Osteoblast (primary cell): ENCODE results near the gene ICOS. TPM values are rescaled to one million over a fixed set of nuclear protein-coding genes. Genes with fewer than 3 reads are reported as not detected.
"Not testable (repeated sequence)": the region's sequence is repeated elsewhere in the genome, so short reads cannot be mapped to it uniquely, and the experiment has no call there.

Source experiments
- DNase-seq: peaks from one replicate; pipeline ENCODE4 v3.0.0; 2011; ENCODE audit warnings: low spot score, mixed read lengths; ENCODE audit not compliant: insufficient read length; ENCODE audit errors: missing footprints
- H2AFZ ChIP-seq: 2 replicates; pipeline ENCODE4 v1.6.0; 2011; ENCODE audit warnings: mild to moderate bottlenecking, low read length
- H3K27ac ChIP-seq: 2 replicates; pipeline ENCODE4 v1.5.1; 2011; ENCODE audit warnings: mild to moderate bottlenecking, low read depth, low read length, moderate library complexity
- H3K27me3 ChIP-seq: 2 replicates; pipeline ENCODE4 v1.6.0; 2012; ENCODE audit warnings: mild to moderate bottlenecking, control low read depth, inconsistent platforms, low read length, moderate library complexity; ENCODE audit not compliant: insufficient read depth
- H3K36me3 ChIP-seq: 2 replicates; pipeline ENCODE4 v1.5.1; 2011; ENCODE audit warnings: mild to moderate bottlenecking, low read length, control low read depth, moderate library complexity; ENCODE audit not compliant: insufficient read depth
- H3K4me1 ChIP-seq: 2 replicates; pipeline ENCODE4 v1.5.1; 2011; ENCODE audit warnings: mild to moderate bottlenecking, low read length, control low read depth, moderate library complexity; ENCODE audit not compliant: insufficient read depth
- H3K4me2 ChIP-seq: 2 replicates; pipeline ENCODE4 v1.6.0; 2011; ENCODE audit warnings: mild to moderate bottlenecking, low read length; ENCODE audit not compliant: insufficient read depth
- H3K4me3 ChIP-seq: fragments of 200-600 bp; sonication (generic); 3 replicates; pipeline ENCODE4 v1.5.1; 2012; ENCODE audit warnings: mild to moderate bottlenecking, low read length, inconsistent platforms; ENCODE audit not compliant: insufficient read depth
- H3K79me2 ChIP-seq: 2 replicates; pipeline ENCODE4 v1.6.0; 2012; ENCODE audit warnings: mild to moderate bottlenecking, low read length, control low read depth, inconsistent platforms; ENCODE audit not compliant: insufficient read depth
- H3K9me3 ChIP-seq: 2 replicates; pipeline ENCODE4 v1.5.1; 2011; ENCODE audit warnings: low read depth, low read length, control low read depth
- H4K20me1 ChIP-seq: 2 replicates; pipeline ENCODE4 v1.6.0; 2012; ENCODE audit warnings: mild to moderate bottlenecking, low read length, control low read depth; ENCODE audit not compliant: insufficient read depth
- total RNA-seq: library from RNA; depleted of rRNA; stranded (reverse); fragments of >200 nt; gene quantifications from 2 replicates; pipeline ENCODE4 v1.2.3, GENCODE V29; 2012
- TF ChIP-seq, protein P1 (sequence below): IDR thresholded peaks from 2 replicates; pipeline ENCODE4 v1.5.1; 2011; ENCODE audit warnings: mild to moderate bottlenecking, low read depth, low read length, moderate library complexity; ENCODE audit errors: extremely low read depth

The ICOS gene
- total RNA-seq, 1 donor = not detected

DNA sequence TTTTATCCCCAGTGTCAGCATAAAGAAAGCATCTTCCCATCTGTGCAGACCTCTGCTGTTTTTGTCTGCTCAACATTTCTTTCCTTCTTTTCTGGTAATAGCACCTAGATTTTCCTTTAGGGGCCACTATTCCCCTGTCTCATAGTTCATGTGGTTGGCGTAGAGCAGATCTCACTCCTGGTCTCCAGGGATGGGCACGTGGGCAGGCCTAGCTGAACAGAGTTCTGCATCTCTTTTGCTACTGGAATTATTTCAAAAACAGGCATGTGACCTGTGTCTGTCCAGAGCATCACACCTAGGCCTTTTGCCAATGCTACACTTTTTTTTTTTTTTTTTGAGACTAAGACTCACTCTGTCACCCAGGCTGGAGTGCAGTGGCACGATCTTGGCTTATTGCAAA lies 17.7 kb upstream of the ICOS start:
- Histone ChIP-seq H2AFZ (no peak overlapping the region), H4K20me1 (no peaks in the 10 kb centered on the region), H3K79me2 (no peaks in the 10 kb centered on the region), H3K27me3 (peaks cover 4% of the 10 kb centered on the region), H3K9me3 (no peaks in the 10 kb centered on the region), H3K4me1 (peaks cover 9% of the 10 kb centered on the region), H3K27ac (no peak overlapping the region), H3K36me3 (no peaks in the 10 kb centered on the region), H3K4me2 (no peak overlapping the region), H3K4me3 (no peak overlapping the region)
- peak; percentile 47 for DNase-seq
- TF ChIP-seq, protein P1, sequence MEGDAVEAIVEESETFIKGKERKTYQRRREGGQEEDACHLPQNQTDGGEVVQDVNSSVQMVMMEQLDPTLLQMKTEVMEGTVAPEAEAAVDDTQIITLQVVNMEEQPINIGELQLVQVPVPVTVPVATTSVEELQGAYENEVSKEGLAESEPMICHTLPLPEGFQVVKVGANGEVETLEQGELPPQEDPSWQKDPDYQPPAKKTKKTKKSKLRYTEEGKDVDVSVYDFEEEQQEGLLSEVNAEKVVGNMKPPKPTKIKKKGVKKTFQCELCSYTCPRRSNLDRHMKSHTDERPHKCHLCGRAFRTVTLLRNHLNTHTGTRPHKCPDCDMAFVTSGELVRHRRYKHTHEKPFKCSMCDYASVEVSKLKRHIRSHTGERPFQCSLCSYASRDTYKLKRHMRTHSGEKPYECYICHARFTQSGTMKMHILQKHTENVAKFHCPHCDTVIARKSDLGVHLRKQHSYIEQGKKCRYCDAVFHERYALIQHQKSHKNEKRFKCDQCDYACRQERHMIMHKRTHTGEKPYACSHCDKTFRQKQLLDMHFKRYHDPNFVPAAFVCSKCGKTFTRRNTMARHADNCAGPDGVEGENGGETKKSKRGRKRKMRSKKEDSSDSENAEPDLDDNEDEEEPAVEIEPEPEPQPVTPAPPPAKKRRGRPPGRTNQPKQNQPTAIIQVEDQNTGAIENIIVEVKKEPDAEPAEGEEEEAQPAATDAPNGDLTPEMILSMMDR = no peak

DNA sequence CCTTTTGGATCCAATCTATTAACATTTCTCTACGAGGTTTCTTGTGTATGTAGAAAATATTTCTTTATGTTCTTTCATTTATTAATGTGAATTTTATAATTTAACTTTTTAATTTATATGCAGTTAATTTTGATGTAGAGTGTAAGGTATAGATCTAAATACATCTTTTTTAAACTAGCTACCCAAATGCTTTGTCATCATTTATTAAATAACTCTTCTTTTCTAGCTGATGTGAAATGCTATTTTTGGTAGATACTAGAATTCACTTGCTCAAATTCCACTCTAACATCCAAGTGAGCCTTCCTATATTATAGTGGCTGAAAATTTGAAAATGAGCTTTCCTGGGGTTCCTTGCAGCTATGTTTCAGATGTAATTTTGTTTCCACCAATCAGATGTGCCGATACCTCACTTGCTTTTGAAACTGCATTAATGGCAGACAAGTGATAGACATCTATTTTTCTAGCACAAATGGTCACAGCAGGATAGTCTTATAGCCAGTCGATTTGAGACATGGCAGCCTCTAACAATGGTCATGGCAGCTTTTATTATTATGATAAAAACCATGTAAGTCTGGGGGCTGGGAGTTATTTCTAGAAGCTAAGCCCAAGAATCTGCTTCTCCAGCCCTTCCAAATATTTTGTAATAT lies 10.9 kb upstream of the ICOS start:
- Histone ChIP-seq H3K79me2 (no peaks in the 10 kb centered on the region), H3K4me3 (no peak overlapping the region), H3K27ac (no peak overlapping the region), H3K36me3 (no peaks in the 10 kb centered on the region), H3K4me1 (no peaks in the 10 kb centered on the region), H3K4me2 (no peak overlapping the region), H3K9me3 (no peaks in the 10 kb centered on the region), H2AFZ (no peak overlapping the region), H3K27me3 (peaks cover 8% of the 10 kb centered on the region), H4K20me1 (no peaks in the 10 kb centered on the region)
- TF ChIP-seq, protein P1 = no peak
- DNase-seq = no peak

DNA sequence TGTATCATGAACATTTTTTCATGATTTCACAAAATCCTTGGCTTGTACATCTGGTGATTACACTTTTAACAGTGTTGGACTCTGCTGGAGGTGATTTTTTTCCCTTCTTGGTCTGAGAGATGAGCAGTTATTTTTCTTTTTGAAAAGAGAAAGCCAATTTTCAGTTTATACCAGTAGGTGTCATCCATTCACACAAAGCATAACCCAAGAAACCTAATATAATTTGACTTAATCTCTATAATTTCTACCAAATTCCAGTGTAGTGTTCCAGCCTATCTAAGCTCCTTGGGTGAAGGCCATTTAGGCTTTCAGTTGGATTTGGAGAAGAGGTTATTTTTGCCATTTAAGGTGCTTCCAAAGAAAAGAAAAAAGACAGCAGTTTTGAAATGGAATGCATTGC lies 7.7 kb upstream of the ICOS start:
- Histone ChIP-seq H3K27me3 (peaks cover 4% of the 10 kb centered on the region), H3K4me2 (no peak overlapping the region), H3K9me3 (no peaks in the 10 kb centered on the region), H3K27ac (no peak overlapping the region), H2AFZ (no peak overlapping the region), H4K20me1 (no peaks in the 10 kb centered on the region), H3K79me2 (no peaks in the 10 kb centered on the region), H3K4me3 (no peak overlapping the region), H3K4me1 (no peaks in the 10 kb centered on the region), H3K36me3 (no peaks in the 10 kb centered on the region)
- TF ChIP-seq, protein P1 = peak; percentile 54
- no peak for DNase-seq

DNA sequence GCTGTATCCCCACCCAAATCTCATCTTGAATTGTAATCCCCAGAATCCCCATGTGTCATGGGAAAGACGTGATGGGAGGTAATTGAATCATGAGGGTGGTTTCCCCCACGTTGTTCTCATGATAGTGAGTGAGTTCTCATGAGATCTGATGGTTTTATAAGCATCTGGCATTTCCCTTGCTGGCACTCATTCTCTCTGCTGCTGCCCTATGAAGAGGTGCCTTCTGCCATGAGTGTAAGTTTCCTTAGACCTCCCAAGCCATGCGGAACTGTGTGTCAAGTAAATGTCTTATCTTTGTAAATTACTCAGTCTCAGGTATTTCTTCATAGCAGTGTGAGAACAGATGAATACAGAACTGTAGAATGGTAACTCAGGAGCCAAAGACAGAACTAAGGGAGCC lies 5.3 kb upstream of the ICOS start:
- H2AFZ ChIP-seq, H3K9me3 ChIP-seq, H3K4me1 ChIP-seq, DNase-seq, H3K36me3 ChIP-seq, H3K79me2 ChIP-seq, H3K27me3 ChIP-seq, H3K4me2 ChIP-seq, H3K4me3 ChIP-seq, H3K27ac ChIP-seq, H4K20me1 ChIP-seq: not testable (repeated sequence)
